HL-60 (cell line): ENCODE results near the gene MAP6.
A peak's percentile ranks its signal among the peaks of the same experiment; 100 is the strongest.

Experiments used
- DNase-seq, 2 experiments: peaks; one replicate each; pipeline ENCODE4 v3.0.0-alpha.2; 2010 to 2020; ENCODE audit warnings: low read depth in 1 of 2, low spot score in 1 of 2
- H3K27ac ChIP-seq: fragments of 250-450 bp; sonication (Bioruptor Pico); replicated peaks from 2 replicates; pipeline ENCODE4 v1.5.1; 2020; ENCODE audit warnings: mild to moderate bottlenecking, moderate library complexity
- H3K27me3 ChIP-seq: fragments of 250-450 bp; sonication (Bioruptor Pico); 2 replicates; pipeline ENCODE4 v1.5.1; 2021; ENCODE audit warnings: mild to moderate bottlenecking, moderate library complexity; ENCODE audit not compliant: insufficient read depth, poor library complexity, severe bottlenecking
- H3K4me3 ChIP-seq: replicated peaks from 2 replicates; pipeline ENCODE4 v1.5.1; 2011; ENCODE audit warnings: mild to moderate bottlenecking, control low read depth, low read length; ENCODE audit not compliant: insufficient read depth
- GABPA ChIP-seq: IDR thresholded peaks from 2 replicates; pipeline ENCODE4 v1.6.1; 2012; ENCODE audit warnings: low read depth
- POLR2AphosphoS5 ChIP-seq: IDR thresholded peaks from 2 replicates; pipeline ENCODE4 v1.6.1; 2012; ENCODE audit warnings: low read depth
- SPI1 ChIP-seq: IDR thresholded peaks from 2 replicates; pipeline ENCODE4 v1.6.1; 2012; ENCODE audit warnings: low read depth, mild to moderate bottlenecking, borderline replicate concordance
- TF ChIP-seq, protein P1 (sequence below): IDR thresholded peaks from 2 replicates; pipeline ENCODE4 v1.6.1; 2012; ENCODE audit warnings: low read depth; ENCODE audit not compliant: insufficient replicate concordance
- TF ChIP-seq, protein P2 (sequence below): IDR thresholded peaks from one replicate; pipeline ENCODE4 v1.5.1; 2011; ENCODE audit warnings: low read length, control low read depth, inconsistent platforms; ENCODE audit not compliant: insufficient read depth

Gene MAP6

DNA sequence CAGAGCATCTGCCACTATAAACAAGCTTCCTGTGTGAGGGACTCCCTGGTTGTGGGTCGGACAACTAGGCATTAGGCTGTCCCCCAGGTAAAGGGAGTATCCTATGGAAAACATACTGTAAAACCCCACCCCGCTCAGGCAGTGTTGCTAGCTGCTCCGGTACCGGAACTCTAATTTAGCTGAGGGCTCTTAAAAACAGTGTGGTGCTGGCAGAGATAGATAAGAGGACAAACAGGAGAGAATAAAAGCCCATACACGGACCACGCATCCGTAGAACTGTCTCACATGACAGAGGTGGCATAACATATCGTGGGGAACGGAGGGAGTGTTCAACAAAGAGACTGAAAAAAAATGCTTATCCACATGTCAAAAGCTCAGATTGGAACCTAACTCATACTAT is 45.4 kb upstream of the MAP6 start:
- H3K27ac ChIP-seq, result no peak overlapping the region
- H3K4me3 ChIP-seq, result no peak overlapping the region
- no peak for DNase-seq
- H3K27me3 ChIP-seq, result no peaks in the 10 kb centered on the region
- TF ChIP-seq, protein P1, sequence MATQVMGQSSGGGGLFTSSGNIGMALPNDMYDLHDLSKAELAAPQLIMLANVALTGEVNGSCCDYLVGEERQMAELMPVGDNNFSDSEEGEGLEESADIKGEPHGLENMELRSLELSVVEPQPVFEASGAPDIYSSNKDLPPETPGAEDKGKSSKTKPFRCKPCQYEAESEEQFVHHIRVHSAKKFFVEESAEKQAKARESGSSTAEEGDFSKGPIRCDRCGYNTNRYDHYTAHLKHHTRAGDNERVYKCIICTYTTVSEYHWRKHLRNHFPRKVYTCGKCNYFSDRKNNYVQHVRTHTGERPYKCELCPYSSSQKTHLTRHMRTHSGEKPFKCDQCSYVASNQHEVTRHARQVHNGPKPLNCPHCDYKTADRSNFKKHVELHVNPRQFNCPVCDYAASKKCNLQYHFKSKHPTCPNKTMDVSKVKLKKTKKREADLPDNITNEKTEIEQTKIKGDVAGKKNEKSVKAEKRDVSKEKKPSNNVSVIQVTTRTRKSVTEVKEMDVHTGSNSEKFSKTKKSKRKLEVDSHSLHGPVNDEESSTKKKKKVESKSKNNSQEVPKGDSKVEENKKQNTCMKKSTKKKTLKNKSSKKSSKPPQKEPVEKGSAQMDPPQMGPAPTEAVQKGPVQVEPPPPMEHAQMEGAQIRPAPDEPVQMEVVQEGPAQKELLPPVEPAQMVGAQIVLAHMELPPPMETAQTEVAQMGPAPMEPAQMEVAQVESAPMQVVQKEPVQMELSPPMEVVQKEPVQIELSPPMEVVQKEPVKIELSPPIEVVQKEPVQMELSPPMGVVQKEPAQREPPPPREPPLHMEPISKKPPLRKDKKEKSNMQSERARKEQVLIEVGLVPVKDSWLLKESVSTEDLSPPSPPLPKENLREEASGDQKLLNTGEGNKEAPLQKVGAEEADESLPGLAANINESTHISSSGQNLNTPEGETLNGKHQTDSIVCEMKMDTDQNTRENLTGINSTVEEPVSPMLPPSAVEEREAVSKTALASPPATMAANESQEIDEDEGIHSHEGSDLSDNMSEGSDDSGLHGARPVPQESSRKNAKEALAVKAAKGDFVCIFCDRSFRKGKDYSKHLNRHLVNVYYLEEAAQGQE, result no peak
- no peak for TF ChIP-seq GABPA
- TF ChIP-seq POLR2AphosphoS5, result no peak
- TF ChIP-seq, protein P2, sequence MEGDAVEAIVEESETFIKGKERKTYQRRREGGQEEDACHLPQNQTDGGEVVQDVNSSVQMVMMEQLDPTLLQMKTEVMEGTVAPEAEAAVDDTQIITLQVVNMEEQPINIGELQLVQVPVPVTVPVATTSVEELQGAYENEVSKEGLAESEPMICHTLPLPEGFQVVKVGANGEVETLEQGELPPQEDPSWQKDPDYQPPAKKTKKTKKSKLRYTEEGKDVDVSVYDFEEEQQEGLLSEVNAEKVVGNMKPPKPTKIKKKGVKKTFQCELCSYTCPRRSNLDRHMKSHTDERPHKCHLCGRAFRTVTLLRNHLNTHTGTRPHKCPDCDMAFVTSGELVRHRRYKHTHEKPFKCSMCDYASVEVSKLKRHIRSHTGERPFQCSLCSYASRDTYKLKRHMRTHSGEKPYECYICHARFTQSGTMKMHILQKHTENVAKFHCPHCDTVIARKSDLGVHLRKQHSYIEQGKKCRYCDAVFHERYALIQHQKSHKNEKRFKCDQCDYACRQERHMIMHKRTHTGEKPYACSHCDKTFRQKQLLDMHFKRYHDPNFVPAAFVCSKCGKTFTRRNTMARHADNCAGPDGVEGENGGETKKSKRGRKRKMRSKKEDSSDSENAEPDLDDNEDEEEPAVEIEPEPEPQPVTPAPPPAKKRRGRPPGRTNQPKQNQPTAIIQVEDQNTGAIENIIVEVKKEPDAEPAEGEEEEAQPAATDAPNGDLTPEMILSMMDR, result no peak
- no peak for TF ChIP-seq SPI1

DNA sequence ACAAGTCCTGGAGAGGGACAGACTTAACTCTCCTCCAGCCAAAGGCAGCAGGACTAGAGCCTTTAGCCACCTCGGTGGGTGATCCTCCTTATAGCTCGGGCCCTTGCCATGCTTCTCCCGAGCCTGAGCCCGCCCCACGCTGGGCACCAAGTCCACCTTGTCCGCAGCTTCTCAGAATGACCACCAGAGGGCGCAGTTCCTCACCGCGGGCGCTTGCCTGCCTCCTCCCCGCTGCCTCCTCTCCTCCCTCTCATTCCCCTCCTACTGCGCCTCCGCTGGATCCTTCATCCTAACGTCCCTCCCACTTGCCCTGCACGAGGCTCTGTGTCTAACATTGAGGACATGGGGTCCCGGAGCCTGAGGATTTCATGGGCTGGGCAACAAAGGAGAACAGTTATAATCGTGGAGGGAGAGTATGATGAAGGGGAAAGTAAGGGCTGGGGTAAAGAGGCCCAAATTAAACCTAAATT is 37.5 kb upstream of the MAP6 start:
- no peak overlapping the region for H3K4me3 ChIP-seq
- H3K27me3 ChIP-seq, result no peaks in the 10 kb centered on the region
- no peak overlapping the region for H3K27ac ChIP-seq
- TF ChIP-seq GABPA, result no peak
- TF ChIP-seq, protein P2, result peak; percentile 64
- peak; percentile 61 to 66 for DNase-seq

DNA sequence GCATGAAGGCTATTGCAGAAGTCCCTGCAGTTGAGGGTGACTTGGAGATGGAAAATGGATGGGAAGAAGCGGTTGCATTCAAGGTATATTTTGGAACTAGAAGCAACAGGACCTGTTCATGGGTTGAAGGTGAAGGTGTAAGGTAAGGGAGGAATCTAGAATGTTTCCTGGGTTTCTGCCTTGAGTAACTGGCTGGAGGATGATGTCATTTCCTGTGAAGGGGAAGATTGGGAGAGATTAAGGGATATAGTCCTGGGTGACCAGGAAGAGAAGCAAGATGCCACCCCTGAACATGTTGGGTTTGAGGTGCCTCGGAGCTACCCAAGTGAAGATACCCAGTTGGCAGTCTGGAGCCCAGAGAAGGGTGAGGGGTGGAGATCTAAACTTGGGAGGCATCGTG is 36.7 kb upstream of the MAP6 start:
- H3K27me3 ChIP-seq, result no peaks in the 10 kb centered on the region
- TF ChIP-seq, protein P2, result no peak
- TF ChIP-seq, protein P1, result no peak
- TF ChIP-seq SPI1 (no peak), GABPA (no peak), POLR2AphosphoS5 (no peak)
- no peak for DNase-seq

DNA sequence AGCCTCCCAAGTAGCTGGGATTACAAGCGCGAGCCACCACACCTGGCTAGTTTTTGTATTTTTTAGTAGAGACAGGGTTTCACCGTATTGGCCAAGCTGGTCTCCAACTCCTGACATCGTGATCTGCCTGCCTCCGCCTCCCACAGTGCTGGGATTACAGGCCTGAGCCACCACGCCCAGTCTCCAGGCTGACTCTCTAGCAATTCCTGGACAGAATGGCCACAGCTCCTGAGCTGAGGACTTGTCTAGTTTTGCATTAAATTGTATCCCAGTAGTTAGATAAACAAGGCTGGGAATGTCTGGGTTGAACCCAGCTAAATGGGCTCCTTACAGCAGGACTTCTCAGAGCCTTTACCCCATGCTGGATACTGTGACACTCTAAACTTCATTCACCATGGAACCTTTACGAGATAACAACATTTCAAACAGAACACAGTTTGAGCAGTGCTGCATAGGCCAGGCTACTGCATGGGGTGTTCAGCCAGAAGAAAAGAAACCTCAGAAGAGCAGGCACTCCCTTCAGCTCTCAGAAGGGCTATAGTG is 34.9 kb upstream of the MAP6 start:
- TF ChIP-seq POLR2AphosphoS5 (no peak), GABPA (no peak), SPI1 (no peak)
- TF ChIP-seq, protein P2, result no peak
- TF ChIP-seq, protein P1, result no peak

More for the DNA sequence above, 36.7 kb upstream of the MAP6 start:
- Histone ChIP-seq H3K4me3 (no peak overlapping the region), H3K27ac (no peak overlapping the region)

More for the DNA sequence above, 34.9 kb upstream of the MAP6 start:
- Histone ChIP-seq H3K27me3 (peaks cover 2% of the 10 kb centered on the region), H3K27ac (no peak overlapping the region), H3K4me3 (no peak overlapping the region)
- DNase-seq, result no peak
